ENCODE measurements around the gene RUVBL2.
"Not testable (repeated sequence)": the region's sequence is repeated elsewhere in the genome, so short reads cannot be mapped to it uniquely, and the experiment has no call there.

The RUVBL2 gene

GRCh38 chr19:49031642-49032301, 38.1 kb downstream of the RUVBL2 start, which contains the start of gene CGB2:
CGB2 (plus strand) TSS chr19:49031890; CDS start chr19:49032096, 206 bp downstream.
- DNase-seq (ENCODE audit: low read depth), result not testable (repeated sequence)
- peak; percentile 36 for TF ChIP-seq CTCF (conservative IDR thresholded peaks at IDR 0.05; ENCODE audit: low read depth, low read length)

GRCh38 chr19:49036815-49037214, 43.1 kb downstream of the RUVBL2 start, which contains the start of gene CGB1:
CGB1 (minus strand) TSS chr19:49036895; CDS start chr19:49036711, 184 bp downstream.
- not testable (repeated sequence) for DNase-seq (ENCODE audit: low read depth); H3K4me3 ChIP-seq (ENCODE audit: low read length)
- TF ChIP-seq CTCF (conservative IDR thresholded peaks at IDR 0.05; ENCODE audit: low read depth, low read length), result peak; percentile 52

More at GRCh38 chr19:49031642-49032301, 38.1 kb downstream of the RUVBL2 start, which contains the start of gene CGB2:
- H3K4me3 ChIP-seq (ENCODE audit: low read length), result not testable (repeated sequence)

GRCh38 chr19:49038111-49038510, 44.4 kb downstream of the RUVBL2 start:
- not testable (repeated sequence) for DNase-seq (ENCODE audit: low read depth)

GRCh38 chr19:49038557-49039276, 45.0 kb downstream of the RUVBL2 start:
- not testable (repeated sequence) for DNase-seq (ENCODE audit: low read depth); H3K4me3 ChIP-seq (ENCODE audit: low read length)

More at GRCh38 chr19:49038111-49038510, 44.4 kb downstream of the RUVBL2 start:
- not testable (repeated sequence) for H3K4me3 ChIP-seq (ENCODE audit: low read length)

- not testable (repeated sequence) for H3K4me3 ChIP-seq (ENCODE audit: low read length); DNase-seq (ENCODE audit: low read depth)
These were observed 46.0 kb downstream of the RUVBL2 start for GRCh38 chr19:49039736-49040135.

- no peak overlapping the region for H3K4me3 ChIP-seq (ENCODE audit: low read length)
- no peak for TF ChIP-seq CTCF (conservative IDR thresholded peaks at IDR 0.05; ENCODE audit: low read depth, low read length)
- DNase-seq (ENCODE audit: low read depth), result no peak
These were observed 48.5 kb downstream of the RUVBL2 start for GRCh38 chr19:49042177-49042576.

- not testable (repeated sequence) for H3K4me3 ChIP-seq (ENCODE audit: low read length); DNase-seq (ENCODE audit: low read depth)
These were observed 49.0 kb downstream of the RUVBL2 start for GRCh38 chr19:49042666-49043065.

- H3K4me3 ChIP-seq (ENCODE audit: low read length); DNase-seq (ENCODE audit: low read depth): not testable (repeated sequence)
These were observed 49.9 kb downstream of the RUVBL2 start, which contains the start of gene CGB5 for GRCh38 chr19:49043548-49043947. CGB5 (plus strand) TSS chr19:49043848; CDS start chr19:49044210, 362 bp downstream.

GRCh38 chr19:49049011-49049410, 55.3 kb downstream of the RUVBL2 start, which contains the start of gene CGB8:
CGB8 (minus strand) TSS chr19:49049111; CDS start chr19:49048739, 372 bp downstream.
- H3K4me3 ChIP-seq (ENCODE audit: low read length); DNase-seq (ENCODE audit: low read depth): not testable (repeated sequence)

GRCh38 chr19:49049834-49050233, 56.1 kb downstream of the RUVBL2 start:
- not testable (repeated sequence) for H3K4me3 ChIP-seq (ENCODE audit: low read length); DNase-seq (ENCODE audit: low read depth)

- not testable (repeated sequence) for H3K4me3 ChIP-seq (ENCODE audit: low read length); DNase-seq (ENCODE audit: low read depth)
These were observed 56.8 kb downstream of the RUVBL2 start for GRCh38 chr19:49050376-49051033.

All from retinal pigment epithelial cell (primary cell).